Measurements from ENCODE around the gene PABPN1.
A peak's percentile ranks its signal among the peaks of the same experiment; 100 is the strongest.
"Not testable (repeated sequence)": the region's sequence is repeated elsewhere in the genome, so short reads cannot be mapped to it uniquely, and the experiment has no call there.

Gene PABPN1, protein sequence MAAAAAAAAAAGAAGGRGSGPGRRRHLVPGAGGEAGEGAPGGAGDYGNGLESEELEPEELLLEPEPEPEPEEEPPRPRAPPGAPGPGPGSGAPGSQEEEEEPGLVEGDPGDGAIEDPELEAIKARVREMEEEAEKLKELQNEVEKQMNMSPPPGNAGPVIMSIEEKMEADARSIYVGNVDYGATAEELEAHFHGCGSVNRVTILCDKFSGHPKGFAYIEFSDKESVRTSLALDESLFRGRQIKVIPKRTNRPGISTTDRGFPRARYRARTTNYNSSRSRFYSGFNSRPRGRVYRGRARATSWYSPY

DNA sequence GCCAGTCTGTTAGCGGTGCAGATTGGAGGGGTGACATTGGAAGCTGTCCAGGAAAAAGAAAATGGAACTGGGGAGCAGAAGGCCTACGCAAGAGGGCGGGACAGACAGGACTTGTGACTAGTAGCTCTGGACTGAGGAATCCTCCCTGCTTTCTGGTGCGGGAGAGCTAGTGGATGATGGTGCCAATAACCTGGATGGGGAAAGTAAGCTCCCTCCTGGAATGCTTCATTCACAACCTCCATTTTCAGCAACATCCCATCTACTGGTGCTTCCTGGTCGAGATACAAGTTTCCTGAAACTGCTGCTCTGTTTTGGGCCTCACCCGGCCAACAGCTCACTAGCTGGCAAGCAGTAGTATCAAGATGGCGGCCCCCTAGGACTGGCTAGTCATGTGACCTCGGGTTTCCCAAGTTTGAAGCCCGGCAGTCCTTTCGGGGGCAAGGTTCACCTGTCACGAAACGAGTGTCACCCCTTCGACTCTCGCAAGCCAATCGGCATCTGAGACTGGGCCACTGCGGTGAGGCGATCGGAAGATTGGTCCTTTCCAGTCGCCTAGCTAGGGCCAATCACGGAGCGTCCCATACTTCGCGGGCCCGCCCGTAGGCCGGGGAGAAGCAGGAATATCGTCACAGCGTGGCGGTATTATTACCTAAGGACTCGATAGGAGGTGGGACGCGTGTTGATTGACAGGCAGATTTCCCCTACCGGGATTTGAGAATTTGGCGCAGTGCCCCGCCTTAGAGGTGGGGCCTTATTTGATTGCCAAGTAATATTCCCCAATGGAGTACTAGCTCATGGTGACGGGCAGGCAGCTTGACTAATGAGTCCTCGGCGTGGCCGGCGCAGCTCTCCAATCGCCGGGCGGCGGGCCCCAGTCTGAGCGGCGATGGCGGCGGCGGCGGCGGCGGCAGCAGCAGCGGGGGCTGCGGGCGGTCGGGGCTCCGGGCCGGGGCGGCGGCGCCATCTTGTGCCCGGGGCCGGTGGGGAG is at the start of gene PABPN1:
Gene PABPN1 (plus strand): TSS at position 874 of the 988 bp plus-strand sequence. CDS start 13 bp downstream, at position 887.
- H3K4me1 ChIP-seq (ENCODE audit: insufficient read depth, low read length), result peaks cover 18% of the 10 kb centered on the region
- peak within 1 kb of the TSS; percentile 62 for H3K9ac ChIP-seq (ENCODE audit: low read length)
- H3K36me3 ChIP-seq (ENCODE audit: insufficient read depth, low read length), result peaks cover 35% of the 10 kb centered on the region
- H3K27ac ChIP-seq (ENCODE audit: low read depth, low read length), result peak within 1 kb of the TSS; percentile 94
- H3K4me3 ChIP-seq (ENCODE audit: low read depth in 1 of 2, low read length in 2 of 2), result peak within 1 kb of the TSS; percentile 72 to 74
- H3K27me3 ChIP-seq (ENCODE audit: control insufficient read depth in 1 of 2, insufficient read depth in 2 of 2, low read length in 2 of 2), result no peaks in the 10 kb centered on the region
- no peaks in the 10 kb centered on the region for H3K9me3 ChIP-seq (ENCODE audit: low read length)

DNA sequence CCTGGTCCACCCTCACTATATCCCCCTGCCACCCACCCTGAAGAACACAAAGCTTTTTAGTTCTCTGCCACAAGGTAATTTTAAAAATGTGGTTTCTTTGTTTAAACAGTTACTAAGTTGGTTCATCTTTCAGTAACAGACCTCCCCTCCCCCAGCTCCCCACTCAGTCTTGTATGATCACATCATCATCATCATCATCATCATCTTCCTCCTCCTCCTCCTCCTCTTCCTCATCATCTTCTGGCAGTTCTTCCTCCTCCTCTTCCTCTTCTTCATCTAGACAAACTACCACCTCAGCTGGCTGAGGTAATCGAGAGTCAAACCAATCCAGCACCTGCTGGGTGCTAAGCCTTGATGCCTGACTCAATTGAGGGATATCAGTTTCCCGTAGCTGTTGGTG is 45.8 kb upstream of the PABPN1 start:
- H3K9ac ChIP-seq (ENCODE audit: low read length), result no peak overlapping the region
- no peak overlapping the region for H3K27ac ChIP-seq (ENCODE audit: low read depth, low read length)
- no peak overlapping the region for H3K4me3 ChIP-seq (ENCODE audit: low read depth in 1 of 2, low read length in 2 of 2)
- H3K9me3 ChIP-seq (ENCODE audit: low read length), result no peaks in the 10 kb centered on the region
- H3K4me1 ChIP-seq (ENCODE audit: insufficient read depth, low read length), result no peaks in the 10 kb centered on the region
- peaks cover 12% of the 10 kb centered on the region for H3K36me3 ChIP-seq (ENCODE audit: insufficient read depth, low read length)
- H3K27me3 ChIP-seq (ENCODE audit: control insufficient read depth in 1 of 2, insufficient read depth in 2 of 2, low read length in 2 of 2), result no peaks in the 10 kb centered on the region

DNA sequence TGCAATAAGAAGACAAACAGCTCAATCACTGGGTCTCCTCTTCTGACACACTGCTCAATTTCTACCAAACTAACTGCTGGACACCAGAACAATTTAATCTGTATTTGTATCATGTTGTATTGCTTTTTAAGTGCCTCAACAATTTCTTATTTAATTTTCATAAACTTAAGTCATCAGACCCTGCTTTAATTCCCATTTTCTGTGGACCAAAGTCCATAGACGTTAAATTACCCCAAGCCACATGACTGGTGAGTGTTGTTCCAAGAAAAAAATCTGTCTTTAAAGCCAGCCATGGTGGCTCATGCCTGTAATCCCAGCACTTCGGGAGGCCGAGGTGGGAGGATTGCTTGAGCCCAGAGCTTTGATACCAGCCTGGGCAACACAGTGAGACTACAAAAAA is 44.1 kb upstream of the PABPN1 start:
- Histone ChIP-seq H3K27me3 (ENCODE audit: control insufficient read depth in 1 of 2, insufficient read depth in 2 of 2, low read length in 2 of 2) (no peaks in the 10 kb centered on the region), H3K9me3 (ENCODE audit: low read length) (no peaks in the 10 kb centered on the region), H3K27ac (ENCODE audit: low read depth, low read length) (no peak overlapping the region), H3K4me3 (ENCODE audit: low read depth in 1 of 2, low read length in 2 of 2) (no peak overlapping the region), H3K4me1 (ENCODE audit: insufficient read depth, low read length) (no peaks in the 10 kb centered on the region), H3K9ac (ENCODE audit: low read length) (no peak overlapping the region), H3K36me3 (ENCODE audit: insufficient read depth, low read length) (peaks cover 12% of the 10 kb centered on the region)

DNA sequence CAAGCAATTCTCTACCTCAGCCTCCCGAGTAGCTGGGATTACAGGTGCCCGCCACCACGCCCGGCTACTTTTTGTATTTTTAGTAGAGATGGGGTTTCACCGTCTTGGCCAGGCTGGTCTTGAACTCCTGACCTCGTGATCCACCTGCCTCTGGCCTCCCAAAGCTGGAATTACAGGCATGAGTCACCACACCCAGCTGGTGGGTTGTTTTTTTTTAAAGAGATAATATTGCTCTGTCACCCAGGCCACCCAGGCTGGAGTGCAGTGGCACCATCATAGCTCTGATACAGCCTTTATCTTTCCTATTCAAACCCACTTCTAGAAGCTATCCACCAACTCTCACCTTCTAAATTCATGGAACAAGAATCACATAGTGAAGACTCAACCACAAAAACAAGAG is 43.3 kb upstream of the PABPN1 start:
- not testable (repeated sequence) for H3K27ac ChIP-seq (ENCODE audit: low read depth, low read length); H3K4me3 ChIP-seq (ENCODE audit: low read depth in 1 of 2, low read length in 2 of 2); H3K9ac ChIP-seq (ENCODE audit: low read length); H3K9me3 ChIP-seq (ENCODE audit: low read length); H3K27me3 ChIP-seq (ENCODE audit: control insufficient read depth in 1 of 2, insufficient read depth in 2 of 2, low read length in 2 of 2); H3K4me1 ChIP-seq (ENCODE audit: insufficient read depth, low read length)
- H3K36me3 ChIP-seq (ENCODE audit: insufficient read depth, low read length), result peaks cover 12% of the 10 kb centered on the region

DNA sequence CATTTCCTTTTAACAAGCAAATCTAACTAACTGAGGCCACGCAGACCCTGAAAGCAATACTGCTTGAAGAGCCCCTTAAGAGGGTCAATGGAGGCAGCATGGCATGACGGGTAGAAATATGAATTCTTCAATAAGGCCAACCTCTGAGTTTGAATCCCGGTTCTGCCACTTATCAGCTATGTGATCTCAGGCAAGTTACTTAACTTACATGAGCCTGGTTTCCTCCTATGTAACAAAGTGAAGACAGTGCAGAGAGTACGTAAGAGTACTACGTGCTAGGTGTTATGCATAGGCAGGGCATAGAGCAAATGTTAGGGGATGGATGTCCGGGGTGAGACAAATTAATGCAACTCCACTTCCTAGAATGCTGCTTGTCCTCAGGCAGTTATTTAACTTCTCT is 40.0 kb upstream of the PABPN1 start:
- H3K4me3 ChIP-seq (ENCODE audit: low read depth in 1 of 2, low read length in 2 of 2), result no peak overlapping the region
- H3K27me3 ChIP-seq (ENCODE audit: control insufficient read depth in 1 of 2, insufficient read depth in 2 of 2, low read length in 2 of 2), result no peaks in the 10 kb centered on the region
- H3K36me3 ChIP-seq (ENCODE audit: insufficient read depth, low read length), result peaks cover 3% of the 10 kb centered on the region
- H3K9me3 ChIP-seq (ENCODE audit: low read length), result no peaks in the 10 kb centered on the region
- H3K4me1 ChIP-seq (ENCODE audit: insufficient read depth, low read length), result peaks cover 13% of the 10 kb centered on the region
- H3K9ac ChIP-seq (ENCODE audit: low read length), result no peak overlapping the region
- H3K27ac ChIP-seq (ENCODE audit: low read depth, low read length), result no peak overlapping the region

DNA sequence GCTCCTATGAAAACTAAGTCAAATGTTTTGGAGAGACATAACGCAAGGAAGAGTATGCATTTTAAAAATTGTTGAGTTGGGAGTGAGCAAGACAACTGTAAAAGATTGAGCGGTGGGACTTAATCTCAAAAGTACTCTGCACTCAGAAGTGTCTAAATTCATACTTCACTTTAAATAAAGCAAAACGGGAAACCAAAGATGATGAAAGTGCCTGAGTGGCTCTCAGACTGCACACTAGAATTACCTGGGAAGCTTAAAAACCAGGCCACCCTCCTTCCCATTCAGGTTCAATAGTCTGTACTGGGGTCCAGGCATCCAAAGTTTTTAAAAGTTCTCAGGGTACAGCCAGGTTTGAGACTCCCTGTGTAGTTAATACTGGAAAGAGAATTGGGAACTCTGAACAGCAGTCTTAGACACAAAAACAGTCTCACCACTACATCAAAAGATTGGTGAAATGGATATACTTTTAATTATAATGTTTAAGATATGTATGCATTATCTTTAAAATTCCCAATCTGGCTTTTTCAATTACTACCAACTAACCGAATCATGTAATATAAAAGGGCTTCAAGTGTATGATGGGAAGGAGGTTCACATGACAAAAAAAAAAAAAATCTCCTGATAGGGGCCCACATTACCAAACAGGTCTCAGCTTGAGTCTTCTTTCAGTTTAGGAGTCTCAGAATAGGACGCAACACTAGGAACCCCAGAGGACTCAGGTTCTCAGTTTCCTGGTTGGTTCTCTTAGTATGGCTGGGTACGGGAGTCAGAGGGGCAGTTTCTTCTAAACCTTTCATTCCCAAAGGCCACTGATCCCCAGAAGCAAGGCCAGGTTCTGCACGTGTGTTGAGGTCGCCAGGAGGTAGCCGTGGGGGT is 36.4 kb upstream of the PABPN1 start:
- peak overlapping the region; percentile 99 for H3K27ac ChIP-seq (ENCODE audit: low read depth, low read length)
- no peaks in the 10 kb centered on the region for H3K27me3 ChIP-seq (ENCODE audit: control insufficient read depth in 1 of 2, insufficient read depth in 2 of 2, low read length in 2 of 2)

DNA sequence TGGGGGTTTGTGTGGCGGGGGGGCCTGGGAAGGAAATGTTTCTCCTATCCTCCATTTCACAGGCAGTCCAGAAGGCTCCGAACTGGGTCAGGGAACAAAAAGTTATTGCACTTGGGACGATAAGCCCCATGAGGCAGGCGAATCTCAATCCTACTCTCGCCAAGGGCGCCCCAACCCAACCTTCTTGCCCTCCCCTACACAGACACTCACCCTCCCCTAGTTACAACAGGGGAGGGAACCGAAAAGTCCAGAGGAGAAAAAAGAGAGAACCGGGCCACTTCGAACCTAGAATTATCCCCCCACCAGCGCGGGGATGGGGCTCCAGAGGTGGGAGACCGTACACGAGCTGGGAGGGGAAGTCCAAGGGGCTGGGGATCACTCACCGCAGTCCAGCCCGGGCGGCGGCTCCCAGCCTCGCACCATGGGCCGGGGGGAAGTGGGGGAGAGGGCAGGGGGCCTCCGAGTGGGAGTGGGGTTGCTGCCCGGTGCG is 35.7 kb upstream of the PABPN1 start:
- Histone ChIP-seq H3K9me3 (ENCODE audit: low read length) (no peaks in the 10 kb centered on the region), H3K27ac (ENCODE audit: low read depth, low read length) (peak overlapping the region; percentile 99), H3K36me3 (ENCODE audit: insufficient read depth, low read length) (no peaks in the 10 kb centered on the region), H3K9ac (ENCODE audit: low read length) (peak overlapping the region; percentile 99), H3K4me1 (ENCODE audit: insufficient read depth, low read length) (peaks cover 22% of the 10 kb centered on the region), H3K27me3 (ENCODE audit: control insufficient read depth in 1 of 2, insufficient read depth in 2 of 2, low read length in 2 of 2) (no peaks in the 10 kb centered on the region), H3K4me3 (ENCODE audit: low read depth in 1 of 2, low read length in 2 of 2) (peak overlapping the region; percentile 91 to 98)

More for the DNA sequence above, 36.4 kb upstream of the PABPN1 start:
- Histone ChIP-seq H3K9me3 (ENCODE audit: low read length) (no peaks in the 10 kb centered on the region), H3K36me3 (ENCODE audit: insufficient read depth, low read length) (no peaks in the 10 kb centered on the region), H3K4me1 (ENCODE audit: insufficient read depth, low read length) (peaks cover 22% of the 10 kb centered on the region), H3K9ac (ENCODE audit: low read length) (peak overlapping the region; percentile 99), H3K4me3 (ENCODE audit: low read depth in 1 of 2, low read length in 2 of 2) (peak overlapping the region; percentile 91 to 98)

DNA sequence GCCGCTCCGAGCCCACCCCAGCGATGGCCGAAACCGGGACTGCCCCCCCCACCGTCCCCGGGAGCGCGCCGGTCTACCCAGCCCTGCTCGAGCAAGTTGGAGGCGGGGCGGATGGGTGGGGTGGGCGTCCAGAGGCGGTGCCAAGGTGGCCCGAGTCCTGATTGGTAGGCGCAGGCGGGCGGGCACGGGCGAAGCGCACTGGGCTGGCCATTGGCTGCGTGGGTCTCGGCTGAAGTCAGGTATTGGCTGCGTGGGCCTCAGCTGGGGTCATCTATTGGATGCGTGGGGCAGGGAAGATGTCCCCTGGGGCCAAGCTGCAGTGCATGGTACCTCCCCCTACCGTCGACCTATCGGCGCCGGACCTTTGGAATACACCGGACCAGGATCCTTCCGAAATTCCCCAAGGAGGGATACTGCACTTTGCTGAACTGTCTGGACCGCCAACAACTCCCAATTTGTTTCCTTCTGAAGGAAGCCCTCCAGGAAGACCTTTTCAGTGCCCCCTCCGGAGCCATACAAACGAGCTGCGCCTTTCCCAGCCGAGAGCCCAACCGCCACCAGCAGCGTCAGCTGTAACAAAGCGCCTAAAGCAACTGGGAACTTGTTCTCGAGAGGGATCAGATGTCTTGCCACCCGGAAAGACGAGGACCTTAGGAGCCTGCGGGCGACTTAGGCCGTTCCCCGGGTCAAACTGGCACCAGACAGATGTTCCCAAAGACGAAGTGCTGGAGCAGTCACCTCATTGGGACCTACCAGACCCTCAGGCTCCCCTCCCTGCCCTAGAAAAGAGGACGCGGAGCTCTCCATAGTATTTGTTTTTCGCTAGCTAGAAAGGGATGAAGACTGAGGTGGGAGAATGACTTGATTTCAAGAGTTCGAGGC is 35.0 kb upstream of the PABPN1 start, which contains the start of gene HOMEZ:
Gene HOMEZ (minus strand): TSS at position 113 of the 882 bp plus-strand sequence. CDS start 180 bp downstream, outside the sequence.
- H3K9me3 ChIP-seq (ENCODE audit: low read length), result no peaks in the 10 kb centered on the region
- H3K4me1 ChIP-seq (ENCODE audit: insufficient read depth, low read length), result peaks cover 22% of the 10 kb centered on the region
- H3K27ac ChIP-seq (ENCODE audit: low read depth, low read length), result peak within 1 kb of the TSS; percentile 99
- H3K36me3 ChIP-seq (ENCODE audit: insufficient read depth, low read length), result no peaks in the 10 kb centered on the region
- peak within 1 kb of the TSS; percentile 91 to 98 for H3K4me3 ChIP-seq (ENCODE audit: low read depth in 1 of 2, low read length in 2 of 2)
- peak within 1 kb of the TSS; percentile 99 for H3K9ac ChIP-seq (ENCODE audit: low read length)
- H3K27me3 ChIP-seq (ENCODE audit: control insufficient read depth in 1 of 2, insufficient read depth in 2 of 2, low read length in 2 of 2), result no peaks in the 10 kb centered on the region

DNA sequence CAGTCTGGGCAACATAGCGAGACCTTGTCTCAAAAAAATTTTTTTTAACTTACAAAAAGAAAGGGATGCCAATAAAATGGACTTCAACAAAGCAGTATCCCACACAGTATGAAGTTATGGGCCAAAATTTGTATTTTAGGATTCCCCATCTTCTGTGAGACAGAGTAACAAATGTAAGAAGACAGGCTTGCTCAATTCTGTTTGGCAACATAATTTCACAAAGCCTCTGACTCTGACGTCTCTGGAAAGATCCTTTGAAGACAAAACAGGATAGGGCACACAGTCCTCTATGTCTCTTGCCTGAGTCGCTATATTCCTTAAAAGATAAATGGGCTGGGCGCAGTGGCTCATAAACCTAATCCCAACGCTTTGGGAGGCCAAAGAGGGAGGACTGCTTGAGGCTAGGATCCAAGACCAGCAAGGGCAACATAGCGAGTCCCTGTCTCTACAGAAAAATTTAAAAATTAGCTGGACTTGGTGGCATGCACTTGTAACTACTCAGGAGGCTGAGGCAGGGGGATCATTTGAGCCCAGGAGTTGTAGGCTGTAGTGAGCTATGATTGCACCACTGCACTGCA is 34.3 kb upstream of the PABPN1 start:
- H3K27me3 ChIP-seq (ENCODE audit: control insufficient read depth in 1 of 2, insufficient read depth in 2 of 2, low read length in 2 of 2), result no peaks in the 10 kb centered on the region

More for the DNA sequence above, 34.3 kb upstream of the PABPN1 start:
- peak overlapping the region; percentile 98 for H3K27ac ChIP-seq (ENCODE audit: low read depth, low read length)
- H3K9me3 ChIP-seq (ENCODE audit: low read length), result no peaks in the 10 kb centered on the region
- peak overlapping the region; percentile 37 to 91 for H3K4me3 ChIP-seq (ENCODE audit: low read depth in 1 of 2, low read length in 2 of 2)
- peaks cover 22% of the 10 kb centered on the region for H3K4me1 ChIP-seq (ENCODE audit: insufficient read depth, low read length)
- H3K9ac ChIP-seq (ENCODE audit: low read length), result peak overlapping the region; percentile 95
- H3K36me3 ChIP-seq (ENCODE audit: insufficient read depth, low read length), result no peaks in the 10 kb centered on the region

Measured in muscle layer of colon (tissue), 2 donors.